Right lobe of liver (tissue), 4 donors: ENCODE data around the gene LGR5.

Experiments
- POLR2A ChIP-seq: fragments of 450-650 bp; IDR thresholded peaks from one replicate; pipeline ENCODE4 v1.6.1; 2017; ENCODE audit warnings: antibody characterized with exemption, mild to moderate bottlenecking
- TF ChIP-seq, protein P1 (sequence below), 4 donors: fragments of 200-600 bp in 3 of 4; fragments of 450-650 bp in 1 of 4; IDR thresholded peaks; one replicate each; pipeline versions ENCODE4 v1.5.1 to v1.8.0; 2016 to 2022; ENCODE audit warnings: antibody characterized with exemption in 4 of 4, mild to moderate bottlenecking in 2 of 4
- donor health status: DM: no; HTN: no; CAD: no.
- donor health status: DM: no; HTN: no; CAD: no.
- donor health status: DM: no; HTN: yes; CAD: no.

- TF ChIP-seq, protein P1, sequence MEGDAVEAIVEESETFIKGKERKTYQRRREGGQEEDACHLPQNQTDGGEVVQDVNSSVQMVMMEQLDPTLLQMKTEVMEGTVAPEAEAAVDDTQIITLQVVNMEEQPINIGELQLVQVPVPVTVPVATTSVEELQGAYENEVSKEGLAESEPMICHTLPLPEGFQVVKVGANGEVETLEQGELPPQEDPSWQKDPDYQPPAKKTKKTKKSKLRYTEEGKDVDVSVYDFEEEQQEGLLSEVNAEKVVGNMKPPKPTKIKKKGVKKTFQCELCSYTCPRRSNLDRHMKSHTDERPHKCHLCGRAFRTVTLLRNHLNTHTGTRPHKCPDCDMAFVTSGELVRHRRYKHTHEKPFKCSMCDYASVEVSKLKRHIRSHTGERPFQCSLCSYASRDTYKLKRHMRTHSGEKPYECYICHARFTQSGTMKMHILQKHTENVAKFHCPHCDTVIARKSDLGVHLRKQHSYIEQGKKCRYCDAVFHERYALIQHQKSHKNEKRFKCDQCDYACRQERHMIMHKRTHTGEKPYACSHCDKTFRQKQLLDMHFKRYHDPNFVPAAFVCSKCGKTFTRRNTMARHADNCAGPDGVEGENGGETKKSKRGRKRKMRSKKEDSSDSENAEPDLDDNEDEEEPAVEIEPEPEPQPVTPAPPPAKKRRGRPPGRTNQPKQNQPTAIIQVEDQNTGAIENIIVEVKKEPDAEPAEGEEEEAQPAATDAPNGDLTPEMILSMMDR (IDR thresholded peaks at IDR 0.05): no peak
- TF ChIP-seq POLR2A: no peak
These were observed 149.9 kb downstream of the LGR5 start for GRCh38 chr12:71589478-71589881.
